Measurements from ENCODE around the gene WNT2B. TPM values are rescaled to one million over a fixed set of nuclear protein-coding genes. Genes with fewer than 3 reads are reported as not detected.

Gene WNT2B
- total and polyA plus RNA-seq, 9 of the 15 experiments (the other 6 are each of a cell fraction or from before 2014, with no cell fraction given) = 0.02 to 0.06 (median 0.04) TPM; not detected in 3

DNA sequence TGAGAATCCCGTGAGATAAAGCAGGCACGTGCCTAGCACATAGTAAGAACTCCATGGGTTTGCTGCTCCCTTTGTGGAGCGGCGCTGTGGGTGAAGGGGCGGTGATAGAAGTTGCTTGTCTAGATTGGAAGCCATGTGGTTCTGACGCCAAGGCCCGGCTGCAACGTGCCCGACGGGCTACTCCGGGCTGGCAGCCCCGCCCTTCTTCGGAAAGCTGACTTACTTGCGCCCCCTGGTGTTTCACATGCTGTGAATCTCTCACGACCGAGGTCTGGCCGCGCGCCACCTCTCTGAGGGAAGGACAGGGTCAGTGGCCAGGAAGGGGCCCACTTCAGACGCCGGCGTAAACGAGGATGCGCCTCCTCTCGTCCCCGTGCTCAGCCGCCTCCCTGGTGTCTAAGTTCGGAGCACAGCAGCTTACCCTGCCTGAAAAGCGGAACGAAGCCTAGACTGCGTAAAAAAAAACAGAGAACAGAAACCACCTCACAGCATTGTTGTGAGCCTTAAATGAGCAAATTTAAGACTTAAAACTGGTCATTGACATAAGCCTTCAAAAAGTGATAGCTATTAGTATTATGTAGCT lies 42.6 kb upstream of the WNT2B start (continued):
- TF ChIP-seq, protein P1, sequence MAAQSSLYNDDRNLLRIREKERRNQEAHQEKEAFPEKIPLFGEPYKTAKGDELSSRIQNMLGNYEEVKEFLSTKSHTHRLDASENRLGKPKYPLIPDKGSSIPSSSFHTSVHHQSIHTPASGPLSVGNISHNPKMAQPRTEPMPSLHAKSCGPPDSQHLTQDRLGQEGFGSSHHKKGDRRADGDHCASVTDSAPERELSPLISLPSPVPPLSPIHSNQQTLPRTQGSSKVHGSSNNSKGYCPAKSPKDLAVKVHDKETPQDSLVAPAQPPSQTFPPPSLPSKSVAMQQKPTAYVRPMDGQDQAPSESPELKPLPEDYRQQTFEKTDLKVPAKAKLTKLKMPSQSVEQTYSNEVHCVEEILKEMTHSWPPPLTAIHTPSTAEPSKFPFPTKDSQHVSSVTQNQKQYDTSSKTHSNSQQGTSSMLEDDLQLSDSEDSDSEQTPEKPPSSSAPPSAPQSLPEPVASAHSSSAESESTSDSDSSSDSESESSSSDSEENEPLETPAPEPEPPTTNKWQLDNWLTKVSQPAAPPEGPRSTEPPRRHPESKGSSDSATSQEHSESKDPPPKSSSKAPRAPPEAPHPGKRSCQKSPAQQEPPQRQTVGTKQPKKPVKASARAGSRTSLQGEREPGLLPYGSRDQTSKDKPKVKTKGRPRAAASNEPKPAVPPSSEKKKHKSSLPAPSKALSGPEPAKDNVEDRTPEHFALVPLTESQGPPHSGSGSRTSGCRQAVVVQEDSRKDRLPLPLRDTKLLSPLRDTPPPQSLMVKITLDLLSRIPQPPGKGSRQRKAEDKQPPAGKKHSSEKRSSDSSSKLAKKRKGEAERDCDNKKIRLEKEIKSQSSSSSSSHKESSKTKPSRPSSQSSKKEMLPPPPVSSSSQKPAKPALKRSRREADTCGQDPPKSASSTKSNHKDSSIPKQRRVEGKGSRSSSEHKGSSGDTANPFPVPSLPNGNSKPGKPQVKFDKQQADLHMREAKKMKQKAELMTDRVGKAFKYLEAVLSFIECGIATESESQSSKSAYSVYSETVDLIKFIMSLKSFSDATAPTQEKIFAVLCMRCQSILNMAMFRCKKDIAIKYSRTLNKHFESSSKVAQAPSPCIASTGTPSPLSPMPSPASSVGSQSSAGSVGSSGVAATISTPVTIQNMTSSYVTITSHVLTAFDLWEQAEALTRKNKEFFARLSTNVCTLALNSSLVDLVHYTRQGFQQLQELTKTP (IDR thresholded peaks at IDR 0.05; ENCODE audit: low read depth in 1 of 2, partially characterized antibody in 2 of 2) = no peak
- TF ChIP-seq DACH1 (IDR thresholded peaks at IDR 0.05; ENCODE audit: partially characterized antibody) = no peak
- TF ChIP-seq TGIF2 (CRISPR knock-in tag; IDR thresholded peaks at IDR 0.05) = no peak
- TF ChIP-seq RBM22 (IDR thresholded peaks at IDR 0.05; ENCODE audit: low read depth, low read length, poor library complexity, severe bottlenecking) = no peak
- 0 out of 2 replicates have a peak, but pooled peaks have one; percentile 61 for TF ChIP-seq ZNF282 (CRISPR knock-in tag; IDR thresholded peaks at IDR 0.05)
- TF ChIP-seq KAT2B (IDR thresholded peaks at IDR 0.05; ENCODE audit: low read depth, low read length) = no peak
- no peak for TF ChIP-seq POLR2A (conservative IDR thresholded peaks at IDR 0.05)
- no peak for TF ChIP-seq ETV1 (tag; conservative IDR thresholded peaks at IDR 0.05; ENCODE audit: low read depth)
- TF ChIP-seq ZSCAN29 (IDR thresholded peaks at IDR 0.05) = no peak
- TF ChIP-seq, protein P2, sequence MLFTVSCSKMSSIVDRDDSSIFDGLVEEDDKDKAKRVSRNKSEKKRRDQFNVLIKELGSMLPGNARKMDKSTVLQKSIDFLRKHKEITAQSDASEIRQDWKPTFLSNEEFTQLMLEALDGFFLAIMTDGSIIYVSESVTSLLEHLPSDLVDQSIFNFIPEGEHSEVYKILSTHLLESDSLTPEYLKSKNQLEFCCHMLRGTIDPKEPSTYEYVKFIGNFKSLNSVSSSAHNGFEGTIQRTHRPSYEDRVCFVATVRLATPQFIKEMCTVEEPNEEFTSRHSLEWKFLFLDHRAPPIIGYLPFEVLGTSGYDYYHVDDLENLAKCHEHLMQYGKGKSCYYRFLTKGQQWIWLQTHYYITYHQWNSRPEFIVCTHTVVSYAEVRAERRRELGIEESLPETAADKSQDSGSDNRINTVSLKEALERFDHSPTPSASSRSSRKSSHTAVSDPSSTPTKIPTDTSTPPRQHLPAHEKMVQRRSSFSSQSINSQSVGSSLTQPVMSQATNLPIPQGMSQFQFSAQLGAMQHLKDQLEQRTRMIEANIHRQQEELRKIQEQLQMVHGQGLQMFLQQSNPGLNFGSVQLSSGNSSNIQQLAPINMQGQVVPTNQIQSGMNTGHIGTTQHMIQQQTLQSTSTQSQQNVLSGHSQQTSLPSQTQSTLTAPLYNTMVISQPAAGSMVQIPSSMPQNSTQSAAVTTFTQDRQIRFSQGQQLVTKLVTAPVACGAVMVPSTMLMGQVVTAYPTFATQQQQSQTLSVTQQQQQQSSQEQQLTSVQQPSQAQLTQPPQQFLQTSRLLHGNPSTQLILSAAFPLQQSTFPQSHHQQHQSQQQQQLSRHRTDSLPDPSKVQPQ (CRISPR knock-in tag; IDR thresholded peaks at IDR 0.05; ENCODE audit: borderline replicate concordance) = no peak
- TF ChIP-seq ZNF584 (CRISPR knock-in tag; IDR thresholded peaks at IDR 0.05; ENCODE audit: low read depth) = no peak
- TF ChIP-seq, protein P3, sequence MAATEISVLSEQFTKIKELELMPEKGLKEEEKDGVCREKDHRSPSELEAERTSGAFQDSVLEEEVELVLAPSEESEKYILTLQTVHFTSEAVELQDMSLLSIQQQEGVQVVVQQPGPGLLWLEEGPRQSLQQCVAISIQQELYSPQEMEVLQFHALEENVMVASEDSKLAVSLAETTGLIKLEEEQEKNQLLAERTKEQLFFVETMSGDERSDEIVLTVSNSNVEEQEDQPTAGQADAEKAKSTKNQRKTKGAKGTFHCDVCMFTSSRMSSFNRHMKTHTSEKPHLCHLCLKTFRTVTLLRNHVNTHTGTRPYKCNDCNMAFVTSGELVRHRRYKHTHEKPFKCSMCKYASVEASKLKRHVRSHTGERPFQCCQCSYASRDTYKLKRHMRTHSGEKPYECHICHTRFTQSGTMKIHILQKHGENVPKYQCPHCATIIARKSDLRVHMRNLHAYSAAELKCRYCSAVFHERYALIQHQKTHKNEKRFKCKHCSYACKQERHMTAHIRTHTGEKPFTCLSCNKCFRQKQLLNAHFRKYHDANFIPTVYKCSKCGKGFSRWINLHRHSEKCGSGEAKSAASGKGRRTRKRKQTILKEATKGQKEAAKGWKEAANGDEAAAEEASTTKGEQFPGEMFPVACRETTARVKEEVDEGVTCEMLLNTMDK (IDR thresholded peaks at IDR 0.05; ENCODE audit: borderline replicate concordance, insufficient read depth, low read depth, low read length, poor library complexity, severe bottlenecking) = peak; percentile 52
- TF ChIP-seq MEIS2 (IDR thresholded peaks at IDR 0.05; ENCODE audit: partially characterized antibody) = peak; percentile 23
- no peak for TF ChIP-seq MTF1 (CRISPR knock-in tag; IDR thresholded peaks at IDR 0.05; ENCODE audit: borderline replicate concordance)
- TF ChIP-seq, protein P4, sequence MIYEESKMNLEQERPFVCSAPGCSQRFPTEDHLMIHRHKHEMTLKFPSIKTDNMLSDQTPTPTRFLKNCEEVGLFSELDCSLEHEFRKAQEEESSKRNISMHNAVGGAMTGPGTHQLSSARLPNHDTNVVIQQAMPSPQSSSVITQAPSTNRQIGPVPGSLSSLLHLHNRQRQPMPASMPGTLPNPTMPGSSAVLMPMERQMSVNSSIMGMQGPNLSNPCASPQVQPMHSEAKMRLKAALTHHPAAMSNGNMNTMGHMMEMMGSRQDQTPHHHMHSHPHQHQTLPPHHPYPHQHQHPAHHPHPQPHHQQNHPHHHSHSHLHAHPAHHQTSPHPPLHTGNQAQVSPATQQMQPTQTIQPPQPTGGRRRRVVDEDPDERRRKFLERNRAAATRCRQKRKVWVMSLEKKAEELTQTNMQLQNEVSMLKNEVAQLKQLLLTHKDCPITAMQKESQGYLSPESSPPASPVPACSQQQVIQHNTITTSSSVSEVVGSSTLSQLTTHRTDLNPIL (CRISPR knock-in tag; IDR thresholded peaks at IDR 0.05) = no peak
- TF ChIP-seq GABPA (tag; conservative IDR thresholded peaks at IDR 0.05; ENCODE audit: low read depth) = no peak; the same call in 1 of the 2 replicates
- TF ChIP-seq SRSF1 (IDR thresholded peaks at IDR 0.05; ENCODE audit: low read depth, low read length) = no peak

Data from K562 (cell line).